ENCODE results near the gene PRRC2A.

Gene PRRC2A

GRCh38 chr6:31575952-31576685 lies 44.4 kb upstream of the PRRC2A start:
- no peak for TF ChIP-seq CTCF (conservative IDR thresholded peaks at IDR 0.05; ENCODE audit: low read depth, low read length)
- H3K4me3 ChIP-seq (ENCODE audit: low read depth, low read length): no peak overlapping the region
- DNase-seq (ENCODE audit: low read depth): no peak

GRCh38 chr6:31576897-31577578 lies 43.5 kb upstream of the PRRC2A start:
- H3K4me3 ChIP-seq (ENCODE audit: low read depth, low read length): no peak overlapping the region
- no peak for DNase-seq (ENCODE audit: low read depth)
- TF ChIP-seq CTCF (conservative IDR thresholded peaks at IDR 0.05; ENCODE audit: low read depth, low read length): no peak

GRCh38 chr6:31577579-31577966 lies 42.9 kb upstream of the PRRC2A start:
- TF ChIP-seq CTCF (conservative IDR thresholded peaks at IDR 0.05; ENCODE audit: low read depth, low read length): no peak
- no peak for DNase-seq (ENCODE audit: low read depth)
- no peak overlapping the region for H3K4me3 ChIP-seq (ENCODE audit: low read depth, low read length)

- H3K4me3 ChIP-seq (ENCODE audit: low read depth, low read length): no peak overlapping the region
- no peak for TF ChIP-seq CTCF (conservative IDR thresholded peaks at IDR 0.05; ENCODE audit: low read depth, low read length)
These were observed 42.1 kb upstream of the PRRC2A start for GRCh38 chr6:31578184-31579118.

GRCh38 chr6:31579119-31579505 lies 41.4 kb upstream of the PRRC2A start:
- no peak for DNase-seq (ENCODE audit: low read depth)
- no peak overlapping the region for H3K4me3 ChIP-seq (ENCODE audit: low read depth, low read length)
- no peak for TF ChIP-seq CTCF (conservative IDR thresholded peaks at IDR 0.05; ENCODE audit: low read depth, low read length)

More at GRCh38 chr6:31578184-31579118, 42.1 kb upstream of the PRRC2A start:
- DNase-seq (ENCODE audit: low read depth): no peak

GRCh38 chr6:31579546-31580437 lies 40.7 kb upstream of the PRRC2A start:
- TF ChIP-seq CTCF (conservative IDR thresholded peaks at IDR 0.05; ENCODE audit: low read depth, low read length): no peak
- DNase-seq (ENCODE audit: low read depth): no peak
- H3K4me3 ChIP-seq (ENCODE audit: low read depth, low read length): no peak overlapping the region

All from choroid plexus epithelial cell (primary cell).